GM21526 (cell line): ENCODE measurements around the gene CELF1.

ENCODE experiments used
- ATAC-seq: cut with Tn5 transposase; IDR thresholded peaks from one replicate; pipeline ENCODE4 v1.9.1; 2021; ENCODE audit warnings: moderate library complexity; ENCODE audit not compliant: unreplicated experiment, low FRiP score

CELF1 gene

GRCh38 chr11:47495011-47495855 is 57.7 kb downstream of the CELF1 start:
- no peak for ATAC-seq

DNA sequence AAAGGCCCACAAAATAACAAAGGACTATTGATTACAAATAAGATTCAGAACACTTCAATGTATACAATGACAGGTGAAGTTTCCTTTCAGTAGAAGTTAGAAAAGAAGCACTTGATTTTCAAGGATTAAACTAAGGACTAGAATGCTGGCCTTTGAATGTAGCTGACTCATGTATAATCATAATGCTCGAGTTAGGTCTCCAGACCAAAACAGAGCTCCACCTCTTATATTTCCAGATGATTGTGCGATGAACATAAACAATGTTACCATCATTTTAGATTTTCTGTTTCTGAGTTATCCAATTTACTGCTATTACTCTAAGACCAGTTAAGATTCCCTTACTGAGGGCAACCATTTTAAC is 63.6 kb downstream of the CELF1 start:
- no peak for ATAC-seq

GRCh38 chr11:47488674-47489394 is 64.1 kb downstream of the CELF1 start:
- ATAC-seq: no peak

DNA sequence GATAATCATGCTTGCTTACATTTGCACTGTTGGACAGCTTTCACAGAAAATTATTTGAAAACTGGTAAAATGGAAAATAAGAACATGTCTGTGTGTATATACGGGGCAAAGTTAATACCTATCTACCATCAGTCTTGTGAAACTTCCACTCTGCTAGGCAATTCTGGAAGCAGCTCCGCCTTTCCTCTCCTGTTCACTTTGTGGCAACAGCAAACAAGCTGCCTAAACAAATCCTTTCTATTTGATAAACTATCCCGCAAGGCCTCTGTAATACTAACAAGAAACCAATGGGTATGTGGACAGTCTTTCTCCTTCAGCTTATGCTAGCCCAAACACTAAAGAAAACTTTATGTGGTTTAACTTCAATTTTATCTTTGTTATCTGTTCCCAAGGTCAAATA is 64.8 kb downstream of the CELF1 start:
- ATAC-seq: no peak

- ATAC-seq: no peak
These were observed 65.5 kb downstream of the CELF1 start for GRCh38 chr11:47487421-47487820.

DNA sequence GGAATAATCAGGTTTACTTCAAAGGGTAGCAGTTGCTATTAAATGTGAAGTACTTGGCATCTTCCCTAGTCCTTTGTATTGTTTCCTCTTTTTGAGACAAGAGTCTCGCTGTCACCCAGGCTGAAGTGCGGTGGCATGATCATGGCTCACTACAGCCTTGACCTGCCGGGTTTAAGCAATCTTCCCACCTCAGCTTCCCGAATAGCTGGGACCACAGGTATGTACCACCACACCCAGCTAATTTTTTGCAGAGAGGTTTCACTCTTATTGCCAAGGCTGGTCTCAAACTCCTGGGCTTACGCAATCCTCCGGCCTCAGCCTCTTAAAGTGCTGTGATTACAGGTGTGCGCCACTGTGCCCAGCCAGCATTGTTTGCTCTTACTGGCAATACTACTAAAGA is 67.8 kb downstream of the CELF1 start:
- ATAC-seq: no peak

DNA sequence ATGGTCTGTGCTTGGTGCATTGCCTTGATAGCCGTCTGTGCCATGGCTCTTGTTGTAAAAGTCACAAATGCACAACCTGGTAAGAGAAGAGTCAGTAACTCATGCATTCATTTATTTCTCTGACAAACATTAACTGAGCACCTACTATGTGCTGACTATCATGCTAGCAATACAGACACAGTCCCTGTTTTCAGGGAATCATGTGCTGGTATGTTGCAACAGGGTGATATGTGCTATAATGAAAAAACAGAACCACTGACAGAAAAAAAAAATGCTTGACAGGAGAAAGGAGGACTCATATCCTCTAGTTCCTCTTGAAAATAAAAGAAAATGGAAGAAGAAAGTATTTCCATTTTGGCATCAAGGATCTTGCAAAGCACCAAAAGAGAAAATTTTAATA is 69.5 kb downstream of the CELF1 start:
- no peak for ATAC-seq

DNA sequence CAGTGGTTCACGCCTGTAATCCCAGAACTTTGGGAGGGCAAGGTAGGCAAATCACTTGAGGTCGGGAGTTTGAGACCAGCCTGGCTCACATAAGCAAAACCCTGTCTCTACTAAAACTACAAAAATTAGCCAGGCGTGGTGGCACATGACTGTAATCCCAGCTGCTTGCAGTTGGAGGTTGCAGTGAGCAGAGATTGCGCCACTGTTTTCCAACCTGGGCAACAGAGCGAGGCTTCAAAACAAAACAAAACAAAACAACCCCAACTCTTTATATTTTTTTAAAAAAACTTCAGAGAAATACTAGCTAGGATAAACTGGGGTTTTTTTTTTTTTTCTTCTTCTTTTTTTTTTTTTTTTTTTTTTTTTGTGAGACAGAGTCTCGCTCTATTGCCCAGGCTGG is 72.2 kb downstream of the CELF1 start:
- no peak for ATAC-seq

- no peak for ATAC-seq
These were observed 74.1 kb downstream of the CELF1 start for GRCh38 chr11:47478651-47479329.

GRCh38 chr11:47477753-47478152 is 75.2 kb downstream of the CELF1 start:
- ATAC-seq: no peak

DNA sequence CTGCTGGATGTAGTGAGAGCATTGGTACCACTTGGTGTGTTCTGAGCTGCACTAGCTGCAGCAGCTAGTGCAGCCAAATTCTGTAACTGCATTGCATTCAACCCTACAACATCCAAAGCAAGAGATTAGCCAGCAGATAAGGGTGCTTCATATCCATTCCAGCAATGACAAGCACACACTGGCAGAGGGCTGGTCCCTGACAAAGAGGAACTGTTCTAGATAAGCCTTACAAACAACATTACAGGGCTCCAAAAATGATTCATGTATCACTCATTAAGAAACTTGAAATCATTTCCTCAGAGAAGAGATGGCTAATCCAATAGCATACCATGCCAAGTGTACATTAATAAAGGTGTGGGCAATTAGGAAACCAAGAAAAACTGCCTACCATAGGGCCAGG is 75.6 kb downstream of the CELF1 start:
- ATAC-seq: no peak

GRCh38 chr11:47470671-47471070 is 82.3 kb downstream of the CELF1 start:
- ATAC-seq: no peak

DNA sequence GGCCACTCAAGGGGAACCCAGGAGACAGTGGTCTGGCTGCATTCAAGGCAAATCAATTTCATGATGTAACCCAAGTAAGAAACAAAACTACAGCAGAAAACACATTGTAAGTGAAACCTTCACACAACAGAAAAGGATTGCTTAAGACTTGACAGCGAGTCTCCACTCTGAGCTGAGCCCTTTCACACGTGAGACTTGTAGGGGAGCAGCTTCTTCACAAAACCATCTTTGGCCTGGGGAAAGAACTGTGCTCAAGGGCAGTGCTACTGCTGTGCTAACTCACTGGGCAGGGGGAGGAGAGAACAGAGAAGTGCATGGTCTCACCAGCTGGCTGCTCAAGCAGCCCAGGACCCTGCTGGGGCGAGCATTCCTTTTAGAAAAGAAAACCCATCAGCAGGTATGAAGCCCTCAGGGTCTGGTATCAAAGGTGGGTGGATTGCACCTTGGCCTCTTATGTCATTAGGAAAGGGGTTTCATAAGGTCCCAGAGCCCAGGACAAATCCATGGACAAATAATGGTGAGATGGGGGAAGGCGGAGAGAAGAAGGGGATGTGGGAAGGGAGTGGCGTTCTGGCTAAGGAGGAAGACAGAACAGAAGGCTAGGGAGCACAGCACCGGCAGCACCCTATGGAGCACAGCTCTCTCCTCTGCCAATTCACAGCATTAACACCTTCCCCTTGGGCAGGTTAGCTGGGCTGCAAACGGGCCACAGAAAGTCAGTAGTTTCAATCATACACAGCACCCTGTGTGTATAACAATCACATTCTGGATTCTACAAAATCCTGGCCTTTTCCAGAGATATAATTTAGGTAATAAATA is 83.4 kb downstream of the CELF1 start:
- ATAC-seq: no peak

GRCh38 chr11:47468598-47469214 is 84.2 kb downstream of the CELF1 start:
- no peak for ATAC-seq

GRCh38 chr11:47467357-47467756 is 85.6 kb downstream of the CELF1 start:
- no peak for ATAC-seq

- no peak for ATAC-seq
These were observed 86.2 kb downstream of the CELF1 start for GRCh38 chr11:47466701-47467250.

- ATAC-seq: no peak
These were observed 86.7 kb downstream of the CELF1 start for GRCh38 chr11:47466201-47466600.

DNA sequence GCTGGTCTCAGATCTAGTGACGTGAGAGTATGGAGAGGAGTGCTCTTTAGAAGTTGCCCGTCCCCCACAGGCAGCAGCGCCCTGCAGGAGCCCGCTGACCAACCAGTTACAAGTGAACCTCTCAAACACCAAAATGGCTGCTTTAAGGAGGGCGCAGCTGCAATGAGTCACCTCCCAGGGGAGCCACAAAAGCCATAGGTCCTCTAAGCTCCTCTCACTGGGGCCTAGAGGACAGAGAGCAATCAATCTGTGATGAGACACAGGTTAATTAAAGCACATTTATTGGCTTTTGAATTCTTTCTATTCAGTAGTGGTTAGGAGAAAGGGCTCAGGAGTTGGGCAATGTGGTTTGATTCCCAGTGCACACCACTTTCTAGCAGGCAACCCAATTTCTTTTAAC is 88.4 kb downstream of the CELF1 start:
- ATAC-seq: no peak

- no peak for ATAC-seq
These were observed 91.1 kb downstream of the CELF1 start for GRCh38 chr11:47461876-47462275.
